Hepatocyte (in vitro differentiated cells): Measurements from ENCODE around the gene EXOC1. TPM values are rescaled to one million over a fixed set of nuclear protein-coding genes. Genes with fewer than 3 reads are reported as not detected.

Source experiments
- DNase-seq: peaks from one replicate; pipeline ENCODE4 v3.0.0-alpha.2; 2016; ENCODE audit warnings: low spot score
- H2AFZ ChIP-seq: fragments of 200-600 bp; sonication (generic); 2 replicates; pipeline ENCODE4 v1.6.0; 2016; ENCODE audit warnings: antibody characterized with exemption, mild to moderate bottlenecking
- H3K27ac ChIP-seq: fragments of 200-600 bp; sonication (generic); 2 replicates; pipeline ENCODE4 v1.5.1; 2016; ENCODE audit warnings: mild to moderate bottlenecking
- H3K27me3 ChIP-seq: fragments of 200-600 bp; sonication (generic); 2 replicates; pipeline ENCODE4 v1.6.1; 2016
- H3K36me3 ChIP-seq: fragments of 200-600 bp; sonication (generic); replicated peaks from 2 replicates; pipeline ENCODE4 v1.5.1; 2016; ENCODE audit warnings: low read depth; ENCODE audit not compliant: insufficient read depth
- H3K4me1 ChIP-seq: fragments of 200-600 bp; sonication (generic); 2 replicates; pipeline ENCODE4 v1.5.1; 2016; ENCODE audit warnings: mild to moderate bottlenecking, moderate library complexity; ENCODE audit not compliant: insufficient read depth
- H3K4me2 ChIP-seq: fragments of 200-600 bp; sonication (generic); 2 replicates; pipeline ENCODE4 v1.6.0; 2016
- H3K4me3 ChIP-seq: fragments of 200-600 bp; sonication (generic); 2 replicates; pipeline ENCODE4 v1.5.1; 2016; ENCODE audit warnings: mild to moderate bottlenecking
- H3K79me2 ChIP-seq: fragments of 200-600 bp; sonication (generic); 2 replicates; pipeline ENCODE4 v1.6.0; 2017; ENCODE audit warnings: mild to moderate bottlenecking
- H3K9me2 ChIP-seq: fragments of 200-600 bp; sonication (generic); replicated peaks from 2 replicates; pipeline ENCODE4 v1.6.0; 2017; ENCODE audit warnings: mild to moderate bottlenecking; ENCODE audit not compliant: insufficient read depth
- H3K9me3 ChIP-seq: fragments of 200-600 bp; sonication (generic); 2 replicates; pipeline ENCODE4 v1.5.1; 2016; ENCODE audit warnings: low read depth, mild to moderate bottlenecking
- H4K20me1 ChIP-seq: fragments of 200-600 bp; sonication (generic); 2 replicates; pipeline ENCODE4 v1.6.0; 2016; ENCODE audit warnings: mild to moderate bottlenecking; ENCODE audit not compliant: insufficient read depth, poor library complexity, severe bottlenecking
- CTCF ChIP-seq: fragments of 200-600 bp; sonication (generic); IDR thresholded peaks from 2 replicates; pipeline ENCODE4 v1.5.1; 2016; ENCODE audit warnings: antibody characterized with exemption, mild to moderate bottlenecking; ENCODE audit not compliant: poor library complexity
- EZH2 ChIP-seq: fragments of 200-600 bp; sonication (generic); IDR thresholded peaks from 2 replicates; pipeline ENCODE4 v1.6.1; 2016; ENCODE audit warnings: antibody characterized with exemption, mild to moderate bottlenecking, borderline replicate concordance
- EZH2phosphoT487 ChIP-seq: fragments of 200-600 bp; sonication (generic); IDR thresholded peaks from one replicate; pipeline ENCODE4 v1.6.1; 2018; ENCODE audit warnings: antibody characterized with exemption, mild to moderate bottlenecking, low read depth, moderate library complexity; ENCODE audit not compliant: unreplicated experiment, severe bottlenecking
- WGBS: methylation state at CpG from one replicate; pipeline ENCODE4 v1.1.6; 2016; ENCODE audit warnings: low lambda C conversion rate; ENCODE audit errors: missing lambda C conversion rate; 5-methylcytosine and 5-hydroxymethylcytosine counted together
- polyA plus RNA-seq: library from polyadenylated mRNA; unstranded; fragments of >200 nt; fragmentation: Nextera tagmentation; extraction: Ambion mirVana; gene quantifications from 2 replicates; pipeline ENCODE4 v1.2.1, GENCODE V29; 2016
- total RNA-seq: library from RNA; depleted of rRNA; stranded (reverse); fragments of >200 nt; gene quantifications from 2 replicates; pipeline ENCODE4 v1.2.3, GENCODE V29; 2014

The EXOC1 gene
- total and polyA plus RNA-seq, 2 experiments from 2014 or later = 15.7 to 31.4 TPM

GRCh38 chr4:55928846-55929245 lies 75.4 kb downstream of the EXOC1 start:
- H3K4me1 ChIP-seq = no peaks in the 10 kb centered on the region
- H3K79me2 ChIP-seq = no peaks in the 10 kb centered on the region
- no peaks in the 10 kb centered on the region for H3K27me3 ChIP-seq
- 74% methylated on average over 1 of the region's 1 CpG for WGBS
- no peaks in the 10 kb centered on the region for H4K20me1 ChIP-seq
- no peak for TF ChIP-seq EZH2phosphoT487
- TF ChIP-seq CTCF = no peak
- TF ChIP-seq EZH2 = no peak
- no peaks in the 10 kb centered on the region for H3K36me3 ChIP-seq
- H3K9me3 ChIP-seq = no peaks in the 10 kb centered on the region
- H3K4me2 ChIP-seq = no peak overlapping the region
- H3K9me2 ChIP-seq = no peaks in the 10 kb centered on the region
- no peak overlapping the region for H3K27ac ChIP-seq
- no peak overlapping the region for H2AFZ ChIP-seq
- DNase-seq = no peak
- no peak overlapping the region for H3K4me3 ChIP-seq

- TF ChIP-seq EZH2phosphoT487 (no peak), CTCF (no peak), EZH2 (no peak)
- Histone ChIP-seq H3K4me2 (no peak overlapping the region), H2AFZ (no peak overlapping the region)
Measured at GRCh38 chr4:55931043-55931442, 77.6 kb downstream of the EXOC1 start.

GRCh38 chr4:55931833-55932232 lies 78.4 kb downstream of the EXOC1 start:
- Histone ChIP-seq H3K27ac (no peak overlapping the region), H3K27me3 (no peaks in the 10 kb centered on the region), H2AFZ (no peak overlapping the region), H4K20me1 (no peaks in the 10 kb centered on the region), H3K9me3 (no peaks in the 10 kb centered on the region), H3K36me3 (no peaks in the 10 kb centered on the region), H3K4me1 (no peaks in the 10 kb centered on the region), H3K9me2 (no peaks in the 10 kb centered on the region), H3K4me3 (no peak overlapping the region), H3K4me2 (no peak overlapping the region), H3K79me2 (no peaks in the 10 kb centered on the region)
- TF ChIP-seq CTCF (no peak), EZH2phosphoT487 (no peak), EZH2 (no peak)
- DNase-seq = no peak
- WGBS = 63% methylated on average over 3 of the region's 3 CpGs

More at GRCh38 chr4:55931043-55931442, 77.6 kb downstream of the EXOC1 start:
- H3K36me3 ChIP-seq = no peaks in the 10 kb centered on the region
- H3K27ac ChIP-seq = no peak overlapping the region
- no peaks in the 10 kb centered on the region for H3K9me3 ChIP-seq
- 64% methylated on average over 2 of the region's 2 CpGs for WGBS
- H4K20me1 ChIP-seq = no peaks in the 10 kb centered on the region
- H3K4me1 ChIP-seq = no peaks in the 10 kb centered on the region
- no peaks in the 10 kb centered on the region for H3K27me3 ChIP-seq
- no peak overlapping the region for H3K4me3 ChIP-seq
- H3K79me2 ChIP-seq = no peaks in the 10 kb centered on the region
- H3K9me2 ChIP-seq = no peaks in the 10 kb centered on the region
- no peak for DNase-seq

GRCh38 chr4:55932511-55932910 lies 79.1 kb downstream of the EXOC1 start:
- no peak overlapping the region for H3K4me3 ChIP-seq
- TF ChIP-seq CTCF (no peak), EZH2 (no peak), EZH2phosphoT487 (no peak)
- no peak overlapping the region for H3K4me2 ChIP-seq
- no peak for DNase-seq
- H3K27me3 ChIP-seq = no peaks in the 10 kb centered on the region
- H3K36me3 ChIP-seq = no peaks in the 10 kb centered on the region
- H3K27ac ChIP-seq = no peak overlapping the region
- no peaks in the 10 kb centered on the region for H4K20me1 ChIP-seq
- H3K79me2 ChIP-seq = no peaks in the 10 kb centered on the region
- WGBS = 87% methylated on average over 3 of the region's 3 CpGs
- no peaks in the 10 kb centered on the region for H3K9me3 ChIP-seq
- H2AFZ ChIP-seq = no peak overlapping the region
- H3K4me1 ChIP-seq = no peaks in the 10 kb centered on the region
- H3K9me2 ChIP-seq = no peaks in the 10 kb centered on the region
